ENCODE results near the gene LRP8. TPM values are rescaled to one million over a fixed set of nuclear protein-coding genes. Genes with fewer than 3 reads are reported as not detected.

Gene LRP8
- total RNA-seq, 1 donor from 2014 or later, result 21.1 TPM

DNA sequence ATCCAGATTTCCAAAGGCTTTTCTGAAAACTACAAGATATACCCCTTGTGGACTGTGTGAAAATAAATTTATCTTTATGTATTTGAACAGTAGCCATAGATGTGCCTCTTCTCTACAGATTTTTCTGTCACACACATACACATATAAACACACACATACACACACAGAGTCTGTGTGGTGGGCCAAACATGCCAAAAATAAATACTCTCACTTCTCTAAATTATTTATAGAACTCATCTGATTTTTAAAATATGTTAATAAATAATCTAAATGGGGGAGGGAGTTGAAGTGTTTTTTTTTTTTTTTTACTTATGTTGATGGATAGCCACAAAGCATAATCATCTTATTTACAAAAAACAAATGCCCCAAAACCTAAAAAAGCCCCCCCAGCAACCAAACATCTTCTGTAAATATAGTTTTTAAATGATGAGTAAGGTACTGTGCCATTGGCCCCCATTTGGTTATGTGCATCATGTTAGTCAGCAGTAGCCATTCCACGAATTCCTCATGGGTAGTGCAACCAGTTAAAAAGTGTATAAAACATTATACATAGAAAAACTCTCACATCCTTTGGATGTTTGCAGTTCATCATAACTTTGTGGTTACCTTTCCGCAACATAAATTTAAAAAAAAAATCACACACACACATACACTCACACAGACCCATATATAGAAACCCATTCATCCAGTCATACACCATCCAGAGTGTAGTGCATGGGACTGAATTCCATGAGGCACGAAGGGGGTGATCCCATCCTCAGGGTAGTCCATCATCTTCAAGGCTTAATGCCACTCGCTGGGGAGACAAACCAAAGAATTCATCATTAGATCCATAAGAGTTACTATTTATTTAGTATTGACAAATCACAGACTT is 81.4 kb downstream of the LRP8 start:
- no peaks in the 10 kb centered on the region for H3K9me3 ChIP-seq
- intact Hi-C loops (cut with DNase I), result no loop called here
- H3K4me3 ChIP-seq, result no peak overlapping the region
- H3K27ac ChIP-seq, result no peak overlapping the region
- no peaks in the 10 kb centered on the region for H3K4me1 ChIP-seq
- TF ChIP-seq POLR2A (IDR thresholded peaks at IDR 0.05) (no peak), POLR2AphosphoS5 (IDR thresholded peaks at IDR 0.05; ENCODE audit: insufficient read depth in 1 of 2, low read depth in 1 of 2) (no peak)
- TF ChIP-seq, protein P1, sequence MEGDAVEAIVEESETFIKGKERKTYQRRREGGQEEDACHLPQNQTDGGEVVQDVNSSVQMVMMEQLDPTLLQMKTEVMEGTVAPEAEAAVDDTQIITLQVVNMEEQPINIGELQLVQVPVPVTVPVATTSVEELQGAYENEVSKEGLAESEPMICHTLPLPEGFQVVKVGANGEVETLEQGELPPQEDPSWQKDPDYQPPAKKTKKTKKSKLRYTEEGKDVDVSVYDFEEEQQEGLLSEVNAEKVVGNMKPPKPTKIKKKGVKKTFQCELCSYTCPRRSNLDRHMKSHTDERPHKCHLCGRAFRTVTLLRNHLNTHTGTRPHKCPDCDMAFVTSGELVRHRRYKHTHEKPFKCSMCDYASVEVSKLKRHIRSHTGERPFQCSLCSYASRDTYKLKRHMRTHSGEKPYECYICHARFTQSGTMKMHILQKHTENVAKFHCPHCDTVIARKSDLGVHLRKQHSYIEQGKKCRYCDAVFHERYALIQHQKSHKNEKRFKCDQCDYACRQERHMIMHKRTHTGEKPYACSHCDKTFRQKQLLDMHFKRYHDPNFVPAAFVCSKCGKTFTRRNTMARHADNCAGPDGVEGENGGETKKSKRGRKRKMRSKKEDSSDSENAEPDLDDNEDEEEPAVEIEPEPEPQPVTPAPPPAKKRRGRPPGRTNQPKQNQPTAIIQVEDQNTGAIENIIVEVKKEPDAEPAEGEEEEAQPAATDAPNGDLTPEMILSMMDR (IDR thresholded peaks at IDR 0.05), result no peak
- DNase-seq (ENCODE audit: extremely low spot score in 2 of 2), result no peak
- H3K27me3 ChIP-seq, result no peaks in the 10 kb centered on the region
- H3K36me3 ChIP-seq, result no peaks in the 10 kb centered on the region

DNA sequence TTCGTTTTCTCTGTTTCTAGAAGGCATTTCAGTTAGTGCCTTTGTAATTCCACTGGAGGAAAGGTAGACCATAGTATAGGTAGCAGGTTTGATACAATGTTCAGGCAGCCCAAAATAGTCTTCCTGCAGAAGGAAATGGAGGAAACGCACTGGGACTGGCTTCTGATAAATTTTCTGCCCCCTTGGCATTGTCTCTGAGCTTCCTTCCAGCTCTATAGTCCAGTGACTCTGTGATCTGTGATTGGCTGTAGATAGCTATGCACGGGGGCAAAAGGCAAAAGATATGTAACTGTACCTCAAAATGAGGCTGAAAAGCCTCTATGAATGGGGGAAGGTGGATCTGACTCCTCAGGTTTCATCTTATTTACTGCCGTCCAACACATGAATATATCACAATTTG is 83.7 kb downstream of the LRP8 start:
- DNase-seq (ENCODE audit: extremely low spot score in 2 of 2), result no peak
- no peak overlapping the region for H3K4me3 ChIP-seq
- no peaks in the 10 kb centered on the region for H3K4me1 ChIP-seq
- no peak overlapping the region for H3K27ac ChIP-seq
- no peaks in the 10 kb centered on the region for H3K36me3 ChIP-seq
- H3K27me3 ChIP-seq, result no peaks in the 10 kb centered on the region
- intact Hi-C loops (cut with DNase I), result no loop called here
- TF ChIP-seq POLR2A (IDR thresholded peaks at IDR 0.05) (no peak), POLR2AphosphoS5 (IDR thresholded peaks at IDR 0.05; ENCODE audit: insufficient read depth in 1 of 2, low read depth in 1 of 2) (no peak)
- TF ChIP-seq, protein P1 (IDR thresholded peaks at IDR 0.05), result no peak
- no peaks in the 10 kb centered on the region for H3K9me3 ChIP-seq

DNA sequence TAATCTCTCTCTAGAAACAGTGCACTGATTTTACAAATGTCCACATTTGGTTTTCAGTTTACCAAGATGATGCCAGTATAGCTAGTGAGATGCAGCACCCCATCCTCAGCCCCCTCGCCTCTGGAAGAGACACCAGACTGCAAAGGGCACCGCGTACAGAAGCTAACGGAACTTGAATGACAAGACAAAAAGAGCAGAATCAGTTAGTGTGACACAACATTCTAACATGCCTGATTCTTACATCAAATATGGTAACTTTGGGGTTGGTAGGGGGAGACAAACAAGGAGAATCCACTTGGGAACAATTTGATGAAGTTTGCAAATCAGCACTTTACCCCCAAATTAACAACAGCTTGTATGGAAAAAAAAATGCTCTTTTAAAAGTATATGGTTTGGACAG is 85.5 kb downstream of the LRP8 start:
- H3K4me1 ChIP-seq, result peaks cover 5% of the 10 kb centered on the region
- H3K27me3 ChIP-seq, result no peaks in the 10 kb centered on the region
- no peaks in the 10 kb centered on the region for H3K36me3 ChIP-seq
- TF ChIP-seq POLR2AphosphoS5 (IDR thresholded peaks at IDR 0.05; ENCODE audit: insufficient read depth in 1 of 2, low read depth in 1 of 2), result no peak
- no peak overlapping the region for H3K4me3 ChIP-seq
- no peaks in the 10 kb centered on the region for H3K9me3 ChIP-seq
- no peak overlapping the region for H3K27ac ChIP-seq
- no peak for DNase-seq (ENCODE audit: extremely low spot score in 2 of 2)
- intact Hi-C loops (cut with DNase I), result no loop called here

DNA sequence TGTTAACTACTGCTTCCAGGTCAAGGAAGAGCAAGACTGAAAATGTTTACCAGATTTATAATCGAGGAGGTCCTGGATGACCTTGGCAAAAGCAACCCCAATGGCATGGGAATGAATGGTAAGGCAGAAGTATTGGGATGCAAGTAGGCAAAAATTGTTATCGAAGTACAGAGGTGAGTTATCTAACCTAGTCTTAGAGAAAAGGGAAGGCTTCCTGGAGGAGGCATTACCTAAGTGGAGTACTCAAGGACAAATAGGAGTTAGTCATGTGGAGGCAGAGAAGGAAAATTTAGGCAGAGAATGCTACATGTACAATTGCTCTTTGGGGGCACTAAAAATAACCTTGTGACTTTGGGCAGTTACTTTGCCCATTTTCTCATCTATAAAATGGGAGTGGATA is 86.0 kb downstream of the LRP8 start:
- H3K27ac ChIP-seq, result no peak overlapping the region
- intact Hi-C loops (cut with DNase I), result no loop called here

DNA sequence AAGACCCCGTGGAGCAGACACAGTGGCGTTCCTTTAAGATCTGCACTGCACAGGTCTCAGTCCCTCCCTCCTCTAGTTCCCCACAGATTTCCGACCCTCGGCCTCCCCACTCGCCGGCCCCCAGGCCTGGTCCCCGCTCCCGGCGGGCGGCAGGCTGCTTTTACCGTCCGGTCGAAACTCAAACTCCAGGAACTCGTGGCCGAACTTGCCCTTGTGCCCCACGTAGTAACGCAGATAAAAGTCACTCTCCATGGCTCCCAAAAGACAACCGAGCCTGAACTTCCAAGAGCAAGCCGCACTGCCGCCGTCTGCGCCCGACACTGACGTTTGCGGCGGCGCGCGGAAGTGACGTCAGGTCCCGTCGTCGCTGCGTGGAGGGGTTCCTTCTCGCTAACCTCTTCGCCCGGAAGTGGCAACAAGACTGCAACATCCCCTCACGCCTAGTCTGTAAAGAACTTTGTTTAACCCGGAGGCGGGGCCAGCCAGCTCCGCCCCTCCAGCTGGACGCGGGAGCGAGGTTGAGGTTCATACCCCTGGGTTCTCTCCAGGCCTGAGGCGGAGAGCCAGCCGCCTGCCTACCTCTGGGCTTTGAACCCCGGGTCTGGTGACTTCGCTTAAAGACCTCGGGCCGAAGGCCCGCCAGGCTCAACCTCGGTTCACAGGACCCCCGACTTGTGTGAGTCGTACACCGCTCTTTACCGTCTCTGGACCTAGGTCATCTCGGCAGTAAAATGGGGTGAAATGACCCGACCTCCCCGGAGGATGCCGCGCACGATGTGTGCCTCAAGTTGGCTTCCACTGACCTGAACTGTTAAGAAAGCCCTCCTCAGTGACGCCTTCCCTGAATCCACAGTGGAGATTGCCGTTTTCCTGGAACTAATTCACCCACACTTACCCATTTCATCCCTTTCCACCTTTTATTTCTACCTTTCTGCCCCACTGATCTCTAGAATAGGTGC is 89.4 kb downstream of the LRP8 start, which contains the start of gene MAGOH:
MAGOH (minus strand) TSS at position 322 of the 959 bp plus-strand sequence; CDS start at position 252, 70 bp downstream.
- intact Hi-C loops (cut with DNase I), result no loop called here
- Histone ChIP-seq H3K36me3 (peaks cover 0 to 17% of the 10 kb centered on the region in 2 donors), H3K4me3 (peak within 1 kb of the TSS; percentile 74 to 96), H3K4me1 (peaks cover 21% of the 10 kb centered on the region), H3K27me3 (no peaks in the 10 kb centered on the region), H3K27ac (peak within 1 kb of the TSS; percentile 61), H3K9me3 (no peaks in the 10 kb centered on the region)
- TF ChIP-seq POLR2AphosphoS5 (IDR thresholded peaks at IDR 0.05; ENCODE audit: insufficient read depth in 1 of 2, low read depth in 1 of 2) (peak; percentile 94 to 98), POLR2A (IDR thresholded peaks at IDR 0.05) (peak in 1 of 2 donors; percentile 62)
- TF ChIP-seq, protein P1 (IDR thresholded peaks at IDR 0.05), result no peak
- DNase-seq (ENCODE audit: extremely low spot score in 2 of 2), result peak in 1 of 2 donors; percentile 97

More for the DNA sequence above, 86.0 kb downstream of the LRP8 start:
- no peaks in the 10 kb centered on the region for H3K9me3 ChIP-seq
- no peak overlapping the region for H3K4me3 ChIP-seq
- H3K4me1 ChIP-seq, result peaks cover 11% of the 10 kb centered on the region
- no peaks in the 10 kb centered on the region for H3K36me3 ChIP-seq
- DNase-seq (ENCODE audit: extremely low spot score in 2 of 2), result no peak
- no peak for TF ChIP-seq POLR2A (IDR thresholded peaks at IDR 0.05)
- TF ChIP-seq, protein P1 (IDR thresholded peaks at IDR 0.05), result no peak
- TF ChIP-seq POLR2AphosphoS5 (IDR thresholded peaks at IDR 0.05; ENCODE audit: insufficient read depth in 1 of 2, low read depth in 1 of 2), result no peak
- no peaks in the 10 kb centered on the region for H3K27me3 ChIP-seq
